AG09319 (cell line): Measurements from ENCODE around the gene CRABP1.

ENCODE experiments used
- DNase-seq: peaks from one replicate; pipeline ENCODE4 v3.0.0-alpha.2; 2010; ENCODE audit warnings: low read depth; ENCODE audit errors: extremely low read depth
- CTCF ChIP-seq: IDR thresholded peaks from 2 replicates; pipeline ENCODE4 v1.5.1; 2011; ENCODE audit warnings: low read depth, mild to moderate bottlenecking, inconsistent platforms, low read length, moderate library complexity

Gene CRABP1

DNA sequence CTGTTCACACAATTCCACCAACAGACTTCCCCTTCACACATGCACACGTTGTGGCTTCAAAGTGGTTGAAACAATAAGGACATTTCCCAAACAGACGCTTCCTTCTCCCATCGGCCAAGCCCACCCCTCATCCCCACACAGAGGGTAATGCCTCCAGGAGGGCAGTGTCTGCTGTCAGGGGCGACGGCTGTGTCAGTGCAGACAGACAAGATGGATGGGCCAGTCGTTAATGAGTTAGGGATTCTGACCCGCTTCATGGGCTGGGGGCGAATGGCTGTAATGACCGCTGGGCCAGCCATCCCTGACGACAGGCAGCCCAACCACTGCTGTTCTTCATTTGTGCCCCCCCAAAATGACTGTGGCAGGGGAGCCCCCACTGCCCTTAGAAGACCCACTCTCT is 20.6 kb upstream of the CRABP1 start:
- no peak for TF ChIP-seq CTCF
- no peak for DNase-seq

DNA sequence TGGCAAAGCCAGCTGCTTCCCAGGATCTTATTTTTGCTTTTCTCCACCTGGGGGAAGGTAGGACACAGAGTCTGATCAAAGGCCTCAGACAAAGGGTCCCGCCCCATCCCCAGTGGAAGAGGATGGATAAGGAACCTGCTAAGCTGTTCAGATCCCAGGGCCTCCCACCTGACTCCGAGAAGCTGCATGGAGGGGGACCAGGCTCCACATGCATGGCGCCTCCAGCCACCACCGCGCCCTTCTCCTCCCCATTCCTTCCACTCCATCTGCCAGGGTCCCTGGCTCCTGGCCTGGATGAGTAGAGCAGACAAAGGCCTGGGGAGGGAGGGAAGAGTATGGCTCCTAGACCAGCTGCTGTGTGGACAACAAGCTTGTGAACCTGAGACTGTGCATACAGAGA is 20.0 kb upstream of the CRABP1 start:
- TF ChIP-seq CTCF, result no peak

DNA sequence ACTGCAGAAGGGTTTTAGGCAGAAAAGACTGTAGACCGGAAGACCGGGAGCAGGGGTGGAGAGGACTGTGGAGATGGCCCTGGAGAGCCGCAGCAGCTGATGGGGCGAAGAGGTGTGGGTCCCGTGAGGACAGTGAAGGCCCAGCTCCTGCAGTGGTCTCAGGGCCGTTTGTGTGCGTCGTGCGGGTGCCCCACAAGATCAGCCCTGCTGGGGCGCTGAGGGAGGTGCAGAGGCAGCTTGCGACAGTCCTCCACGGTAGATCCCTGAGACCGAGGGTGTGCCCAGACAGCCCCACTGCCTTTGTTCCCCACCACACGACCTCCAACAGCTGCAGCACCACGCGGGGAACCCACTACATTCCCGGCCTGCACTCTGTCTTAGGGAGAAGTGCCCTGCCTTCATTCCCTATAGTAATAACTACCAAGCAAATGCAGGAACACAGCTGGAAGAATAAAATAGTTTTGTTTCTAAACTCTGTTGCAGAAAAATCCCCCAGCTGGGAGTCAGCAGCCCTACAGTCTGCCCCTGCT is 19.0 kb upstream of the CRABP1 start:
- DNase-seq, result no peak
- TF ChIP-seq CTCF, result no peak

More for the DNA sequence above, 20.0 kb upstream of the CRABP1 start:
- DNase-seq, result no peak

GRCh38 chr15:78321786-78322185 is 18.4 kb upstream of the CRABP1 start:
- no peak for DNase-seq
- TF ChIP-seq CTCF, result no peak

DNA sequence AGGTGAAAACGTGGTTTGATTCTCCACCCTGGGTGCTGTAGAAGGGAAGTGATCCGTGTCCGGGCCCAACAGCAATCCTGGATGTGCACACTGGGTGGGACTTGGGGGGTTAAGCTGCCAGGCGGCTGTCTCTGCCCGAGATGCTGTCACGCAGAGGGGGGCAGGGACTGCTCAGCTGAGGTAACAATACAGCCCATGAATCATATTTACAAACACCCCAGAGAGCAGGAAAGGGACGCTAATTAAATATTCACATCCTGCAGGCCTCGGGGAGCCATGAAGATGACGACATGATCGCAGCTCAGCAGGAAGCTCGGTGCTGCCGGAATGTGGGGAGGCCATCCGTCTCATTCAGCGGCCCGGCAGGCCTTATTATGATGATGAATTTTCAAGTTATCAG is 17.9 kb upstream of the CRABP1 start:
- TF ChIP-seq CTCF, result no peak
- DNase-seq, result no peak

DNA sequence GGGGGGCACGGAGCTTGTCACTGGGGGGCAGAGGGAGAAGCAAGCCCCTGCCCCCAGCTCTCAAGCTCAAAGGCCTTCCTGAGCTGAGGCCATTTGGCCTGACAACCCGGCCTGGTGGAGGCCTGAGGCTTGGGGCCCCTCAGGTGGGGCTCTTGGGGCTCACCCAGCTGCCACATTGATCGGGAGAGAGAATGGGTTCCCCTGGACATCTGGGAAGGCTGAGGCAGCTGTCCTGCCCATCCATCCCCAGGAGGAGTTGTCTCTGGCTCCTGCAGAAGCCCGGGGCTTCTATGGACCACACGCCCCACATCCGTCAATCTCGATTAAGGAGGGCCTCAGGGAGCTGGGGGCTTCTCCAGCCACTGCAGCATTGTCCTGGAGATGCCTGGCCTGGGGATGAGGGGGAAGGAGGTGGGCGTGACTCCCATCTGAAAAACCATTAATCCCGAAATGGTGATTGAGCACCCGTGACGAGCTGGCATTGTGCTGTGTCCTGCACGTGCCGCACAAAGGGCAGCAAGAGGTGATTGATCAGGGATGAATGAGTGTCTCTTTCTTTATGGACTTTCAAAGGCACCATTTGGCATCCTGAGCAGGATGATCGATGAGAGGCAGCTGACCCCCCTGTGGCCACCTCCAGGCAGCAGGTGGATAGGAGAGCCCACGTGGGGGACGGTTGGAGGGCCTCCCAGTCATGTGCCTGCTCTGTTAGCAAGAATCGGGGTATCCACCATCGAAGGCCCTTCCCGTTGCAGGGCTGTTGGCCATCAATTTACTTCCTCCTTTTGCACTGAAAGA is 17.2 kb upstream of the CRABP1 start:
- DNase-seq, result no peak
- TF ChIP-seq CTCF, result no peak

DNA sequence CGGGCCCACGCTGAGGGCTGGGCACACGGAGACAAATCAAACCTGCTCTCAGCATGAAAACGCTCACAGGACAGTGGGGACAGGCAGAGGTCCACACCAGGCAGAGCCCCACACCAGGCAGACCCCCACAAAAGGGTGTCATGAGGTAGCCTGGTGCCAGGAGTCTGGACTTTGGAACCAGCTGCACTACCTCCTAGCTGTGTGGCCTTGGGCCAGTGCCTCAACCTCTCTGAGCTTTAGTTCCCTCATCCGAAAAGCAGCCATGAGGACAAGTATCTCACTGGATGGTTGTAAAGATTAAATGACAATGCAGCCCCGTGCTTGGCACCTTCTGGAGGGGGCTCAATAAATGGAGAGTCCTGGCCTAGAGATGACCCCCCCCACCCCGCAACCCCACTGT is 16.5 kb upstream of the CRABP1 start:
- no peak for TF ChIP-seq CTCF
- DNase-seq, result no peak
